Stomach (tissue), 4 donors: Measurements from ENCODE around the gene CACNA2D2.

ENCODE experiments used
- CTCF ChIP-seq, 7 experiments: fragments of 450-650 bp in 4 of 7; fragments of 200-600 bp in 3 of 7; sonication (generic) in 3 of 7; IDR thresholded peaks; one replicate each; pipeline ENCODE4 v1.5.1; 2016 to 2019; ENCODE audit warnings: antibody characterized with exemption in 7 of 7, control low read depth in 2 of 7, mild to moderate bottlenecking in 1 of 7
- POLR2A ChIP-seq, 4 donors: fragments of 450-650 bp; IDR thresholded peaks; one replicate each; pipeline ENCODE4 v1.6.1; 2016; ENCODE audit warnings: antibody characterized with exemption in 4 of 4, control low read depth in 2 of 4, mild to moderate bottlenecking in 1 of 4, moderate library complexity in 1 of 4

GRCh38 chr3:50388720-50389413 lies 114.6 kb downstream of the CACNA2D2 start:
- TF ChIP-seq CTCF (IDR thresholded peaks at IDR 0.05) (no peak), POLR2A (IDR thresholded peaks at IDR 0.05) (no peak)
